Measurements from ENCODE around the gene TUBB2A. TPM values are rescaled to one million over a fixed set of nuclear protein-coding genes. Genes with fewer than 3 reads are reported as not detected.
"Not testable (repeated sequence)": the region's sequence is repeated elsewhere in the genome, so short reads cannot be mapped to it uniquely, and the experiment has no call there.

The TUBB2A gene
- total RNA-seq, 4 donors from 2014 or later, result 37.5 to 100 (median 68.0) TPM

DNA sequence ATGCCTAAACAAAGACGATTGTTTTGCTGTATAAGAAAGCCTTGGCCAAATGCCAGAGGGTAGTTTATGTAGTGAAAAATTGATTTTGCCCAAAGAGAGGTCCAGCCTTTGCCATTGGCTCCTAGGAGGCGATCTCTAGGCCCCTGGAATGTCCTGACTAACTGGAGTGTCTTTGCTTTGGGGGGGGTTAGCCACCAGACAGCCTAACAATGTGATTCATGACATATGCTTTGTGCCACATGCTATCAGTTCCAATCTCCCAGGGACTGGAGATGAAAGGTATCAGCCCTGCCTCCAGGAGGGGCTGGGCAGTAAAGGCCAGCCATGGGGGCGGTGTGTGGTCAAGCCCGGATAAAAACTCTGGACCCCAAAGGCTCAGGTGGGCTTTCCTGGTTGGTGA is 32.7 kb upstream of the TUBB2A start:
- TF ChIP-seq EP300 (IDR thresholded peaks at IDR 0.05) (no peak), POLR2A (IDR thresholded peaks at IDR 0.05) (no peak)
- TF ChIP-seq, protein P1, sequence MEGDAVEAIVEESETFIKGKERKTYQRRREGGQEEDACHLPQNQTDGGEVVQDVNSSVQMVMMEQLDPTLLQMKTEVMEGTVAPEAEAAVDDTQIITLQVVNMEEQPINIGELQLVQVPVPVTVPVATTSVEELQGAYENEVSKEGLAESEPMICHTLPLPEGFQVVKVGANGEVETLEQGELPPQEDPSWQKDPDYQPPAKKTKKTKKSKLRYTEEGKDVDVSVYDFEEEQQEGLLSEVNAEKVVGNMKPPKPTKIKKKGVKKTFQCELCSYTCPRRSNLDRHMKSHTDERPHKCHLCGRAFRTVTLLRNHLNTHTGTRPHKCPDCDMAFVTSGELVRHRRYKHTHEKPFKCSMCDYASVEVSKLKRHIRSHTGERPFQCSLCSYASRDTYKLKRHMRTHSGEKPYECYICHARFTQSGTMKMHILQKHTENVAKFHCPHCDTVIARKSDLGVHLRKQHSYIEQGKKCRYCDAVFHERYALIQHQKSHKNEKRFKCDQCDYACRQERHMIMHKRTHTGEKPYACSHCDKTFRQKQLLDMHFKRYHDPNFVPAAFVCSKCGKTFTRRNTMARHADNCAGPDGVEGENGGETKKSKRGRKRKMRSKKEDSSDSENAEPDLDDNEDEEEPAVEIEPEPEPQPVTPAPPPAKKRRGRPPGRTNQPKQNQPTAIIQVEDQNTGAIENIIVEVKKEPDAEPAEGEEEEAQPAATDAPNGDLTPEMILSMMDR (IDR thresholded peaks at IDR 0.05), result no peak
- 61 to 62% methylated on average over 4 of the region's 4 CpGs for WGBS, 2 donors

DNA sequence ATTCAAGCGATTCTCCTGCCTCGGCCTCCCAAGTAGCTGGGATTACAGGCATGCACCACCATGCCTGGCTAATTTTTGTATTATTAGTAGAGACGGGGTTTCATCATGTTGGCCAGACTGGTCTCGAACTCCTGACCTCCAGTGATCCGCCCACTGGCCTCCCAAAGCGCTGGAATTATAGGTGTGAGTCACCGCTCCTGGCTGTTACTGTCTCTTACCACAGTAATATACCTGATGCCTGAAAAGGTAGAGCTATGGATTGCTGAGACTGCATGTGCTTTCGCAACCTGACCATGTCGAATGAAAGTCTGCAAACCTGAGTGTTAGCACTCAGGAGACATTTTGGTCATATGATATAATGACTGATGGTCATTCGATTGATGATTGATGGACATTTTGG is 31.8 kb upstream of the TUBB2A start:
- 90 to 97% methylated on average over 10 of the region's 10 CpGs for WGBS, 2 donors
- H3K27ac ChIP-seq; H3K36me3 ChIP-seq; H3K27me3 ChIP-seq; H3K9me3 ChIP-seq; DNase-seq (ENCODE audit: low spot score in 2 of 2); H3K4me3 ChIP-seq; H3K4me1 ChIP-seq: not testable (repeated sequence)

More for the DNA sequence above, 32.7 kb upstream of the TUBB2A start:
- Histone ChIP-seq H3K27me3 (no peaks in the 10 kb centered on the region), H3K4me3 (no peak overlapping the region), H3K36me3 (no peaks in the 10 kb centered on the region), H3K4me1 (peaks cover 0 to 7% (median 0%) of the 10 kb centered on the region in 4 donors), H3K9me3 (no peaks in the 10 kb centered on the region), H3K27ac (no peak overlapping the region)
- DNase-seq (ENCODE audit: low spot score in 2 of 2), result no peak

DNA sequence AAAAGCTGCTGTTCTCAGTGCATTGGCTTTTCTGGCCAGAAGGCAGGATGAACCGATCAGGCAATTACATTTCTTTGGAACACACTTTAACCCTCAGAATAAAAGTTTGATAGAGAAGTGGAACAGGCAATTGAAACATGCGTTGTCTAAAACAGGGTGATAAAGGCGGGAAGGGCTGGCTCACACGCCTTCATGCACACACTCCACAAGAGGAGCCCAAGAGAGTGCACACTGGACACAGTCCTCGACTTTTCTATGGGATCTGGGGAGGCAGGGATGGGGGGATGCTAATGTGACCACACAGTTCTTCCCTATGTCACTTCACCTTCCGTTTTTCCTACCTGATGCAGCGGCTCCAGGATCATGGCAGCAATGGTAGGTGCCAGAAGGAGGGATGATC is 30.9 kb upstream of the TUBB2A start:
- H3K27me3 ChIP-seq, result no peaks in the 10 kb centered on the region
- TF ChIP-seq EP300 (IDR thresholded peaks at IDR 0.05) (no peak), POLR2A (IDR thresholded peaks at IDR 0.05) (no peak)
- TF ChIP-seq, protein P1 (IDR thresholded peaks at IDR 0.05), result no peak
- WGBS, 2 donors, result 79 to 85% methylated on average over 7 of the region's 7 CpGs
- H3K27ac ChIP-seq, result no peak overlapping the region
- no peaks in the 10 kb centered on the region for H3K36me3 ChIP-seq
- H3K9me3 ChIP-seq, result no peaks in the 10 kb centered on the region
- no peak for DNase-seq (ENCODE audit: low spot score in 2 of 2)
- no peak overlapping the region for H3K4me3 ChIP-seq
- H3K4me1 ChIP-seq, result no peaks in the 10 kb centered on the region

DNA sequence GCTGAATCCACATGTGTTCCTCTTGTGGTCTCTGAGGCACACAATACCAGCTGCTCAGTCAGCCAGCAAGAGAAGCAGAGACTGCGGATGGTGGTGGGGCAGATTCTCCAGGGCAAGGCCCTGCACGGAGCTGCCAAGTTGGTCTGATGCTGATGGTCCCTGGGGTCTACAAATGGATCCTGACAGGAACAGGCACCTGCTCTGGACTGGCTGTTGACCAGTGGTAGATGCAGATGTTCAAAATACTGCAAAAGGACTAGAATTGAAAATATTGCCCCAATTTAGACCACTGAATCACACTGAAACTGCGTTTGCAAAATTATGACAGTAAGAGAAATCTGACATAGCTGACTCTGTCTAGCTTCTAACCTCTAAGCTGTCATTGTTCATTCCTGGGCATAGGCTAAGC is 29.6 kb upstream of the TUBB2A start:
- 86 to 96% methylated on average over 3 of the region's 3 CpGs for WGBS, 2 donors
- Histone ChIP-seq H3K27me3 (no peaks in the 10 kb centered on the region), H3K4me1 (no peaks in the 10 kb centered on the region), H3K4me3 (no peak overlapping the region), H3K36me3 (no peaks in the 10 kb centered on the region), H3K9me3 (no peaks in the 10 kb centered on the region), H3K27ac (no peak overlapping the region)
- no peak for DNase-seq (ENCODE audit: low spot score in 2 of 2)
- no peak for TF ChIP-seq POLR2A (IDR thresholded peaks at IDR 0.05)
- no peak for TF ChIP-seq EP300 (IDR thresholded peaks at IDR 0.05)
- TF ChIP-seq, protein P1 (IDR thresholded peaks at IDR 0.05), result no peak

DNA sequence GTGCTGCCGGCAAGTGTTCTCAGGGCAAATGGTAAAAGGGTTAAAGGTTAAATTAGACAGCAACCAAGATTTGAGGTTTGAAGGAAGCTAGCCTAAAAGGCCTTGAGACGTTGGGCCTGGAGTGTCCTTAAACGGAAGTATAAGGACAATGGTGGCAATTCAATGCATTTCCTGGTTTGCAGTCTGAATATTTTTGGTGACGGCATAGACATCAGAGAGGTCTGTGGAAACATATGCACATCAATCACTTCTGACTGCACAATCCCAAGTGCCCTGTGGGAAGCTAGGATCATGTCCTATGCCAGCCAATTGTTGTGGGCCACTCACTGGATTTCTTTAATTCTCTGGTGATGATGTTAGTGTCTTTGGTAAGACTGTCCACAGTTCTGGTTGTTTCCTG is 25.7 kb upstream of the TUBB2A start:
- Histone ChIP-seq H3K27ac (no peak overlapping the region), H3K27me3 (peaks cover 0 to 3% of the 10 kb centered on the region in 2 donors), H3K4me3 (no peak overlapping the region), H3K9me3 (no peaks in the 10 kb centered on the region), H3K36me3 (no peaks in the 10 kb centered on the region), H3K4me1 (no peaks in the 10 kb centered on the region)
- DNase-seq (ENCODE audit: low spot score in 2 of 2), result no peak
- WGBS, 2 donors, result 57 to 70% methylated on average over 4 of the region's 4 CpGs
- TF ChIP-seq EP300 (IDR thresholded peaks at IDR 0.05) (no peak), POLR2A (IDR thresholded peaks at IDR 0.05) (no peak)
- TF ChIP-seq, protein P1 (IDR thresholded peaks at IDR 0.05), result no peak

DNA sequence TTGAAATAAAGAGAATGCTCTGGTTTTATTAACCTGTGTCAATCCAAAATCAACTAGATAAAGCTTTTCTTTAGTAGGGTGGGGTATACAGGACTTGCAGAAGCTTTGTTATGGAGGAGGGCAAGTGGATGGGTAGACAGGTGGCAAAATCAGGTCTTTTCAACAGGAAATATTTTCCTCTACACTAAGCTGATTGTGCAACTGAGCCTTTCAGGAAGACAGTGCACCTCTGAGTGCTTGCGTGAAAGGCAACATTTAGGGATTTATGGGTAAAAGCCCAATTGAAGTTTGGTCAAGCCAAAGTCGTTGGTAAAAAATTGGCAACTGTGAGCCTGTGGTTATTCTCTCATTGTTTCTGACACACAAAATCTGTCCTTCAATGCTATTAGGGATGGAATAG is 23.8 kb upstream of the TUBB2A start:
- no peak for DNase-seq (ENCODE audit: low spot score in 2 of 2)
- TF ChIP-seq, protein P1 (IDR thresholded peaks at IDR 0.05), result no peak
- TF ChIP-seq EP300 (IDR thresholded peaks at IDR 0.05) (no peak), POLR2A (IDR thresholded peaks at IDR 0.05) (no peak)

DNA sequence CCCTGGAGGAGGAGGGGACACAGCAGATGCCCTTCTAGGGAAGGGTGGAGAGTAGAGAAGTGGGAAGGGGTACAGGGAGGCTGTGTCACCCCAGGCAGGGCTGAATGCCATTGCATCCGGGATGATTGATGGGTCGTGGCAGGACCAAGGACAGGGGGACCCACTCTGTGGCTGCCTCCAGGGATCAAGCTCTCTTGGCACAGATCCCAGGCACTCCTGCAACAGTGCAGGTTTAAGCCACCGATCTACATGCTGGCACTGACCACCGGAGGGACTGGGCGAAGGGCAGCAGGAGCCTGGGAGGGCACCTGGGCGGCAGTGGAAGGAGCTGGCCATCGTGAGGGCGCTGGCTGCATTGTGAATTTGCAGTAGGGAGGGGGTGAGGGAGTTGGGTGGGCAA is 22.6 kb upstream of the TUBB2A start:
- H3K4me3 ChIP-seq, result peak overlapping the region in 1 of 4 donors; percentile 27
- H3K9me3 ChIP-seq; H3K36me3 ChIP-seq; DNase-seq (ENCODE audit: low spot score in 2 of 2); H3K27ac ChIP-seq; H3K4me1 ChIP-seq; H3K27me3 ChIP-seq: not testable (repeated sequence)
- WGBS, 2 donors, result 87% methylated on average over 4 of the region's 8 CpGs; no CpG with 5 or more reads in 1 of the 2 donors

More for the DNA sequence above, 23.8 kb upstream of the TUBB2A start:
- Histone ChIP-seq H3K4me1 (no peaks in the 10 kb centered on the region), H3K9me3 (no peaks in the 10 kb centered on the region), H3K27ac (no peak overlapping the region), H3K36me3 (no peaks in the 10 kb centered on the region), H3K27me3 (peaks cover 0 to 3% of the 10 kb centered on the region in 2 donors), H3K4me3 (no peak overlapping the region)
- WGBS, 2 donors, result 81 to 85% methylated on average over 2 of the region's 2 CpGs

DNA sequence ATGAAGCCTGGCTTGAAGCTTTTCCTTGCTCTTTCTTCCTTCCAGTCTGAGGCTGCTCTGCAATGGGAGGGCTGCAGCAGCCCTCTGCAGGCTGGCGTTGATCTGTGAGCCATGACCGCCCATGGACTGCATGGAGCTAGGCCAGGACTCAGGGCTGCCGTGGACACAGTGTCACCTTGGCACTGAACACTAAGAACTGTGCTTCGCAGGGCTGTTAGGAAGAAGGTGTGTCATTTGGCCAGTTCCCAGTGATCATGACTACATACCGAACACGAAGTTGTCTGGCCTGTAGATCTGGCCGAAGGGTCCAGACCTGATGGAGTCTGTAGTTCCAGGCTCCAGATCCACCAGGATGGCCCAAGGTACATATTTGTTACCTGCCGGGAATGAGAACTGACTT is 21.3 kb upstream of the TUBB2A start:
- H3K27me3 ChIP-seq; DNase-seq (ENCODE audit: low spot score in 2 of 2); H3K27ac ChIP-seq; H3K4me1 ChIP-seq; H3K4me3 ChIP-seq; H3K36me3 ChIP-seq; H3K9me3 ChIP-seq: not testable (repeated sequence)
- 84 to 87% methylated on average over 8 of the region's 8 CpGs for WGBS, 2 donors

All from tibial nerve (tissue), 4 donors.